Measurements from ENCODE around the gene CHST12.

DNA sequence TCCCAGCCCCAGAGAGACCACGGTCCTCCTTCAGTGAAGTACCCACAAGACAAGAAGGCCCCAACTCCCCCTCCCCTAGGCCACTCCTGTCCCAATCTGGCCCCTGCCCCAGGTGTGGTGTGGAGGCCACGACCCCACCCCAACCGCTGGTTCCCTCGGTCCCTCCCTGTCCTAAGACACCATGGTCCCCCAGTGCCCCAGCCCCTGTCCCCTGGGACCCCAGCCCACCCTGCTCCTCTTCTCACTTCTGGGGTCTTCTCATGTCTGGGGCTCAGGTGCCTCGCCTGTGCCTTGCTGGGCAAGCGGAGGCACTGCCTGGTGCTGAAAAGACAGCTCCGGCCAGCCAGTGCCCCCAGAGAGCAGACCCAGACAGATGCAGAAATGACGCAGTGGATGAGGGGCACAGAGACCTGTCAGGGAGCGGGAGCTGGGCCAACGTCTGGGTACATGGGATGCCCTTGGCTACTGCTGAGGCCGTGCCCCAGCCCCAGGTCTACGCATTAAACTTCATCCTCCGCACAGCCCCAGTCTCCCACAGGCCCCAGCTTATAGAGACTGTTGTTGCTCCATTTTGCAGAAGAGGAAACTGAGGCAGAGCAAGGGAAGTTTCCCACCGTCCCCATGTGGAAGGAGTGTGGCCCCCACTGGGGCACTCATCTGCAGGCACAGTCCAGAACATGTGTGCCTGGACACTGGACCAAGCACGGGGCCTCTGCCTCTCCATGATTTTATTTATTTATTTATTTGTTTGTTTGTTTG is 58.0 kb downstream of the CHST12 start:
- TF ChIP-seq, protein P1, sequence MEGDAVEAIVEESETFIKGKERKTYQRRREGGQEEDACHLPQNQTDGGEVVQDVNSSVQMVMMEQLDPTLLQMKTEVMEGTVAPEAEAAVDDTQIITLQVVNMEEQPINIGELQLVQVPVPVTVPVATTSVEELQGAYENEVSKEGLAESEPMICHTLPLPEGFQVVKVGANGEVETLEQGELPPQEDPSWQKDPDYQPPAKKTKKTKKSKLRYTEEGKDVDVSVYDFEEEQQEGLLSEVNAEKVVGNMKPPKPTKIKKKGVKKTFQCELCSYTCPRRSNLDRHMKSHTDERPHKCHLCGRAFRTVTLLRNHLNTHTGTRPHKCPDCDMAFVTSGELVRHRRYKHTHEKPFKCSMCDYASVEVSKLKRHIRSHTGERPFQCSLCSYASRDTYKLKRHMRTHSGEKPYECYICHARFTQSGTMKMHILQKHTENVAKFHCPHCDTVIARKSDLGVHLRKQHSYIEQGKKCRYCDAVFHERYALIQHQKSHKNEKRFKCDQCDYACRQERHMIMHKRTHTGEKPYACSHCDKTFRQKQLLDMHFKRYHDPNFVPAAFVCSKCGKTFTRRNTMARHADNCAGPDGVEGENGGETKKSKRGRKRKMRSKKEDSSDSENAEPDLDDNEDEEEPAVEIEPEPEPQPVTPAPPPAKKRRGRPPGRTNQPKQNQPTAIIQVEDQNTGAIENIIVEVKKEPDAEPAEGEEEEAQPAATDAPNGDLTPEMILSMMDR (IDR thresholded peaks at IDR 0.05; ENCODE audit: poor library complexity), result no peak
- no peak for TF ChIP-seq EZH2 (IDR thresholded peaks at IDR 0.05; ENCODE audit: borderline replicate concordance)
- TF ChIP-seq EZH2phosphoT487 (IDR thresholded peaks at IDR 0.05; ENCODE audit: low read depth, severe bottlenecking, unreplicated experiment), result no peak

All from hepatocyte (in vitro differentiated cells).